CD14-positive monocyte (primary cell): ENCODE data around the gene CAMTA1. TPM values are rescaled to one million over a fixed set of nuclear protein-coding genes. Genes with fewer than 3 reads are reported as not detected.

Experiments used
- DNase-seq, 3 donors: peaks; one replicate each; pipeline ENCODE4 v3.0.0-alpha.2; 2011 to 2022
- H2AFZ ChIP-seq: 2 replicates; pipeline ENCODE4 v1.6.0; 2012; ENCODE audit warnings: mild to moderate bottlenecking, low read depth, low read length, inconsistent platforms; ENCODE audit not compliant: insufficient read depth, poor library complexity, severe bottlenecking
- H3K27ac ChIP-seq, 2 donors: 1 replicate in 1 of 2; 2 replicates in 1 of 2; pipeline ENCODE4 v1.5.1; 2012 to 2013; ENCODE audit warnings: low read length in 2 of 2, control low read depth in 1 of 2, inconsistent platforms in 1 of 2, low read depth in 1 of 2, mild to moderate bottlenecking in 1 of 2
- H3K27me3 ChIP-seq, 2 donors: one replicate each; pipeline versions ENCODE4 v1.6.0 to v1.6.1; 2011 to 2013; ENCODE audit warnings: low read length in 2 of 2; ENCODE audit not compliant: control insufficient read depth in 2 of 2, insufficient read depth in 2 of 2
- H3K36me3 ChIP-seq, 2 donors: replicated peaks in 1 of 2; 1 replicate in 1 of 2; 2 replicates in 1 of 2; pipeline versions ENCODE4 v1.5.1 to v1.6.1; 2012 to 2013; ENCODE audit warnings: low read length in 2 of 2, control low read depth in 1 of 2, inconsistent platforms in 1 of 2, mild to moderate bottlenecking in 1 of 2; ENCODE audit not compliant: insufficient read depth in 2 of 2, control insufficient read depth in 1 of 2
- H3K4me1 ChIP-seq, 2 donors: 1 replicate in 1 of 2; 2 replicates in 1 of 2; pipeline versions ENCODE4 v1.5.1 to v1.6.1; 2012 to 2013; ENCODE audit warnings: low read length in 2 of 2, control low read depth in 1 of 2, inconsistent platforms in 1 of 2, mild to moderate bottlenecking in 1 of 2, moderate library complexity in 1 of 2; ENCODE audit not compliant: insufficient read depth in 2 of 2, control insufficient read depth in 1 of 2
- H3K4me2 ChIP-seq: replicated peaks from 2 replicates; pipeline ENCODE3; 2012; ENCODE audit warnings: low read length, moderate library complexity, mild to moderate bottlenecking; ENCODE audit not compliant: poor library complexity, severe bottlenecking; ENCODE audit errors: extremely low read depth
- H3K4me3 ChIP-seq, 3 experiments: fragments of 200-600 bp in 1 of 3; sonication (generic) in 1 of 3; replicated peaks in 1 of 3; 1 replicate in 2 of 3; 2 replicates in 1 of 3; pipeline ENCODE4 v1.5.1; 2011 to 2013; ENCODE audit warnings: low read length in 3 of 3, mild to moderate bottlenecking in 3 of 3, control low read depth in 2 of 3, low read depth in 2 of 3, inconsistent platforms in 1 of 3, moderate library complexity in 1 of 3
- H3K79me2 ChIP-seq: 2 replicates; pipeline ENCODE4 v1.6.0; 2012; ENCODE audit warnings: mild to moderate bottlenecking, control low read depth, inconsistent platforms, low read length, moderate library complexity; ENCODE audit not compliant: insufficient read depth
- H3K9ac ChIP-seq: 2 replicates; pipeline ENCODE4 v1.6.0; 2017; ENCODE audit warnings: low read length, mild to moderate bottlenecking; ENCODE audit not compliant: insufficient read depth, poor library complexity, severe bottlenecking
- H3K9me3 ChIP-seq, 2 donors: replicated peaks in 1 of 2; 1 replicate in 1 of 2; 2 replicates in 1 of 2; pipeline versions ENCODE4 v1.5.1 to v1.6.1; 2012 to 2013; ENCODE audit warnings: low read length in 2 of 2, control low read depth in 1 of 2; ENCODE audit not compliant: control insufficient read depth in 1 of 2, insufficient read depth in 1 of 2
- H4K20me1 ChIP-seq: 2 replicates; pipeline ENCODE4 v1.6.0; 2012; ENCODE audit warnings: mild to moderate bottlenecking, low read length, control low read depth, moderate library complexity; ENCODE audit not compliant: insufficient read depth
- H3K27ac Mint-ChIP-seq, 7 donors: one replicate each; pipeline ENCODE4 v1.8.0; 2020; ENCODE audit warnings: mild to moderate bottlenecking in 7 of 7, mixed read lengths in 7 of 7, moderate library complexity in 6 of 7, inconsistent platforms in 2 of 7
- H3K27me3 Mint-ChIP-seq, 3 donors: one replicate each; pipeline ENCODE4 v1.8.0; 2021 to 2022; ENCODE audit warnings: low read depth in 3 of 3, mild to moderate bottlenecking in 3 of 3, mixed read lengths in 3 of 3, moderate library complexity in 3 of 3, inconsistent platforms in 1 of 3
- H3K36me3 Mint-ChIP-seq, 2 donors: one replicate each; pipeline ENCODE4 v1.8.0; 2020; ENCODE audit warnings: mixed read lengths in 2 of 2, inconsistent platforms in 1 of 2, mild to moderate bottlenecking in 1 of 2
- H3K4me1 Mint-ChIP-seq: one replicate; pipeline ENCODE4 v1.8.0; 2020; ENCODE audit warnings: mild to moderate bottlenecking, mixed read lengths
- H3K4me3 Mint-ChIP-seq, 2 donors: one replicate each; pipeline ENCODE4 v1.8.0; 2020; ENCODE audit warnings: mild to moderate bottlenecking in 2 of 2, mixed read lengths in 2 of 2, moderate library complexity in 1 of 2
- H3K9me3 Mint-ChIP-seq, 7 donors: one replicate each; pipeline ENCODE4 v1.8.0; 2020 to 2022; ENCODE audit warnings: mixed read lengths in 7 of 7, mild to moderate bottlenecking in 6 of 7, moderate library complexity in 6 of 7, inconsistent platforms in 2 of 7
- CTCF ChIP-seq: fragments of 200-600 bp; IDR thresholded peaks from one replicate; pipeline ENCODE4 v1.8.0; 2022; ENCODE audit warnings: antibody characterized with exemption, mild to moderate bottlenecking
- WGBS: methylation state at CpG from one replicate; pipeline ENCODE4 v1.1.5; 2013; ENCODE audit warnings: missing lambda C conversion rate; ENCODE audit not compliant: insufficient coverage; 5-methylcytosine and 5-hydroxymethylcytosine counted together
- intact Hi-C, 2 donors: fragments of 100-400 bp; cut with micrococcal nuclease; formaldehyde crosslinking; loops; one replicate each; pipeline versions ENCODE4 v1.15.0 to v1.15.1; 2023
- polyA plus RNA-seq, 3 donors: library from polyadenylated mRNA; depleted of rRNA in 1 of 3; unstranded in 2 of 3; stranded (reverse) in 1 of 3; fragments of 300-500 nt in 2 of 3; fragments of >200 nt in 1 of 3; fragmentation: Illumina TruSeq in 2 of 3; gene quantifications; 1 replicate in 2 of 3; 2 replicates in 1 of 3; pipeline ENCODE4 v1.2.3, GENCODE V29; 2012 to 2021

CAMTA1 gene
- polyA plus RNA-seq, 3 donors, result 52.0 to 89.6 (median 78.3) TPM

GRCh38 chr1:7462617-7463016 is 677.4 kb downstream of the CAMTA1 start:
- Histone ChIP-seq H4K20me1 (no peaks in the 10 kb centered on the region), H3K27me3 (no peaks in the 10 kb centered on the region), H3K27ac (no peak overlapping the region), H3K36me3 (no peaks in the 10 kb centered on the region), H2AFZ (no peak overlapping the region), H3K4me2 (no peak overlapping the region), H3K4me1 (no peaks in the 10 kb centered on the region), H3K9me3 (no peaks in the 10 kb centered on the region), H3K4me3 (no peak overlapping the region), H3K9ac (no peak overlapping the region), H3K79me2 (no peaks in the 10 kb centered on the region)
- Mint-ChIP-seq H3K4me1 (no peaks in the 10 kb centered on the region), H3K36me3 (no peaks in the 10 kb centered on the region), H3K9me3 (no peaks in the 10 kb centered on the region), H3K27me3 (peaks cover 2 to 6% (median 3%) of the 10 kb centered on the region in 3 donors), H3K27ac (peak overlapping the region in 1 of 7 donors; percentile 16), H3K4me3 (no peak overlapping the region)
- intact Hi-C loops, result no loop called here
- no peak for DNase-seq
- 100% methylated on average over 4 of the region's 10 CpGs for WGBS
- no peak for TF ChIP-seq CTCF

GRCh38 chr1:7463526-7463925 is 678.3 kb downstream of the CAMTA1 start:
- 70% methylated on average over 1 of the region's 7 CpGs for WGBS
- Mint-ChIP-seq H3K27me3 (peaks cover 2 to 9% (median 3%) of the 10 kb centered on the region in 3 donors), H3K27ac (no peak overlapping the region), H3K4me3 (no peak overlapping the region), H3K36me3 (no peaks in the 10 kb centered on the region), H3K9me3 (peaks cover 0 to 4% (median 0%) of the 10 kb centered on the region in 7 donors), H3K4me1 (no peaks in the 10 kb centered on the region)
- Histone ChIP-seq H3K4me3 (no peak overlapping the region), H3K79me2 (no peaks in the 10 kb centered on the region), H3K27ac (no peak overlapping the region), H3K9ac (no peak overlapping the region), H4K20me1 (no peaks in the 10 kb centered on the region), H3K4me1 (no peaks in the 10 kb centered on the region), H3K36me3 (no peaks in the 10 kb centered on the region), H2AFZ (no peak overlapping the region), H3K4me2 (no peak overlapping the region), H3K27me3 (no peaks in the 10 kb centered on the region), H3K9me3 (no peaks in the 10 kb centered on the region)
- intact Hi-C loops, result no loop called here
- no peak for DNase-seq
- no peak for TF ChIP-seq CTCF
